ENCODE measurements around the gene ZFAND3. TPM values are rescaled to one million over a fixed set of nuclear protein-coding genes. Genes with fewer than 3 reads are reported as not detected.

The ZFAND3 gene
- total RNA-seq, 1 experiment from 2014 or later, result 47.2 TPM

- no peak for DNase-seq (ENCODE audit: low read depth, low spot score)
- Histone ChIP-seq H3K9me2 (ENCODE audit: insufficient read depth) (no peaks in the 10 kb centered on the region), H3K27ac (ENCODE audit: low read depth, low read length) (no peak overlapping the region), H3K79me2 (ENCODE audit: insufficient read depth, low read length) (peaks cover 20% of the 10 kb centered on the region), H2AFZ (ENCODE audit: low read depth, low read length, poor library complexity, severe bottlenecking) (no peak overlapping the region), H4K20me1 (ENCODE audit: insufficient read depth) (0 out of 2 replicates have a peak, but pooled peaks cover 4% of the 10 kb centered on the region), H3K4me1 (ENCODE audit: control insufficient read depth in 1 of 2, insufficient read depth in 2 of 2, low read length in 2 of 2) (no peaks in the 10 kb centered on the region), H3K36me3 (ENCODE audit: control insufficient read depth in 1 of 2, insufficient read depth in 2 of 2, low read length in 2 of 2) (no peaks in the 10 kb centered on the region), H3K4me2 (ENCODE audit: low read length) (no peak overlapping the region), H3K9me3 (ENCODE audit: control insufficient read depth in 1 of 2, insufficient read depth in 1 of 2, low read depth in 1 of 2, low read length in 2 of 2) (peaks cover 0 to 4% of the 10 kb centered on the region in 2 experiments; a peak in 2 of 4 replicates), H3K27me3 (ENCODE audit: insufficient read depth, low read length) (no peaks in the 10 kb centered on the region), H3K9ac (ENCODE audit: low read length) (no peak overlapping the region), H3K4me3 (replicated peaks in 1 of 2; ENCODE audit: low read depth in 1 of 2, low read length in 2 of 2) (no peak overlapping the region)
- no peak for ATAC-seq
- CTCF ChIA-PET, result interaction anchor here (1.4 kb wide), 1 partner anchor 468 kb away, joined by 6 read pairs; no protein-coding TSS in a partner anchor
- intact Hi-C loops (cut with micrococcal nuclease), result loop anchor here (10.0 kb wide), 1 partner anchor 649 kb away; no protein-coding TSS in a partner anchor
- BruUV-seq (replicated peaks), result no TSS peak
- TF ChIP-seq CBX3 (IDR thresholded peaks at IDR 0.05; ENCODE audit: low read depth), result no peak
- no peak for TF ChIP-seq CEBPB (IDR thresholded peaks at IDR 0.05; ENCODE audit: low read depth)
- TF ChIP-seq SIN3A (IDR thresholded peaks at IDR 0.05; ENCODE audit: low read depth), result no peak
- TF ChIP-seq FOSL1 (IDR thresholded peaks at IDR 0.05; ENCODE audit: low read depth), result no peak
- no peak for TF ChIP-seq SP1 (IDR thresholded peaks at IDR 0.05; ENCODE audit: low read depth)
- TF ChIP-seq REST (IDR thresholded peaks at IDR 0.05; ENCODE audit: low read depth), result no peak
- no peak for TF ChIP-seq SRF (IDR thresholded peaks at IDR 0.05; ENCODE audit: low read depth)
- no peak for TF ChIP-seq MAX (IDR thresholded peaks at IDR 0.05)
- no peak for TF ChIP-seq EZH2 (IDR thresholded peaks at IDR 0.05)
- TF ChIP-seq JUND (IDR thresholded peaks at IDR 0.05), result no peak
- TF ChIP-seq EZH2phosphoT487 (IDR thresholded peaks at IDR 0.05; ENCODE audit: borderline replicate concordance), result no peak
- no peak for TF ChIP-seq ATF3 (IDR thresholded peaks at IDR 0.05)
- no peak for TF ChIP-seq YY1 (IDR thresholded peaks at IDR 0.05; ENCODE audit: extremely low read depth, insufficient replicate concordance, low read depth, low read length)
- TF ChIP-seq ZFX (IDR thresholded peaks at IDR 0.05), result no peak
- TF ChIP-seq CTCF (IDR thresholded peaks at IDR 0.05 in 2 of 3, conservative IDR thresholded peaks at IDR 0.05 in 1 of 3; ENCODE audit: borderline replicate concordance in 1 of 3, insufficient read depth in 1 of 3, low read depth in 2 of 3, low read length in 2 of 3), result no peak
- TF ChIP-seq RAD21 (IDR thresholded peaks at IDR 0.05; ENCODE audit: low read depth), result no peak
- TF ChIP-seq EGR1 (IDR thresholded peaks at IDR 0.05; ENCODE audit: low read depth), result no peak
- TF ChIP-seq ZBTB33 (IDR thresholded peaks at IDR 0.05; ENCODE audit: extremely low read depth, insufficient replicate concordance, low read length), result no peak
- no peak for TF ChIP-seq POLR2A (IDR thresholded peaks at IDR 0.05; ENCODE audit: borderline replicate concordance, extremely low read depth, insufficient read depth, insufficient read length)
- POLR2A ChIA-PET, result no interaction called here
- RAD21 ChIA-PET (ENCODE audit: low non-redundant PET in 1 of 2, low total read pairs in 2 of 2, uncharacterized antibody in 2 of 2, unreplicated experiment in 2 of 2), result no interaction called here
Measured at GRCh38 chr6:38025451-38025850, 205.9 kb downstream of the ZFAND3 start.
